Neutrophil (primary cell): ENCODE measurements around the gene CKM.

Experiments
- H3K27ac ChIP-seq: fragments of 200-600 bp; sonication (generic); 2 replicates; pipeline ENCODE4 v1.5.1; 2016; ENCODE audit warnings: mild to moderate bottlenecking, moderate library complexity
- H3K27me3 ChIP-seq: fragments of 200-600 bp; sonication (generic); 2 replicates; pipeline ENCODE4 v1.6.0; 2016; ENCODE audit warnings: mild to moderate bottlenecking
- H3K36me3 ChIP-seq: fragments of 200-600 bp; sonication (generic); 2 replicates; pipeline ENCODE4 v1.5.1; 2017
- H3K4me1 ChIP-seq, 2 experiments: fragments of 200-600 bp in 1 of 2; sonication (generic) in 1 of 2; 1 replicate in 1 of 2; 2 replicates in 1 of 2; pipeline versions ENCODE4 v1.5.1 to v1.6.1; 2013 to 2016; ENCODE audit warnings: low read depth in 1 of 2, low read length in 1 of 2, mild to moderate bottlenecking in 1 of 2, moderate library complexity in 1 of 2; ENCODE audit not compliant: control insufficient read depth in 1 of 2, insufficient read depth in 1 of 2
- H3K4me3 ChIP-seq, 2 experiments: fragments of 200-600 bp in 1 of 2; sonication (generic) in 1 of 2; 1 replicate in 1 of 2; 2 replicates in 1 of 2; pipeline ENCODE4 v1.5.1; 2013 to 2016; ENCODE audit warnings: low read depth in 1 of 2, low read length in 1 of 2, mild to moderate bottlenecking in 1 of 2, moderate library complexity in 1 of 2
- H3K9me3 ChIP-seq: fragments of 200-600 bp; sonication (generic); 2 replicates; pipeline ENCODE4 v1.5.1; 2016
- CTCF ChIP-seq: fragments of 200-600 bp; sonication (generic); IDR thresholded peaks from 2 replicates; pipeline ENCODE4 v1.5.1; 2016; ENCODE audit warnings: antibody characterized with exemption

CKM gene

DNA sequence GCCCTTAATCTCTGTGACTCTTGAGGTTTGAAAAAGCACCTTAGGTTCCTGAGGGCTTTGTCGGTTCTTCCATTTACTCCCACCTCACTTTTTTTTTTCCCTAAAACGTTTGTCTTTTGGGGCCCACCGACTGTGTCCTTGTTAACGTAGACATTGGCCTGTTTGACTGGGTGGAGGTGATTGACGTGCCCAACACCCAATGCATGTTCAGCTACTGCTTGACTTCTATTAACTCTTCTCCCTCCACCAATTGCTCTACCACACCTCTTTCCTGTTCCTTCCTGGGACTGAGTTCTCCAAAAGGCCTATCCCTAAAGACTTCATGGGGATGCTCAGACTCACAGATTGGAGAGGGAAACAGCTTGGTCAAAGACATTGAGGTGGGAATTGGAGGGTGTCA is 17.3 kb downstream of the CKM start:
- H3K4me3 ChIP-seq: no peak overlapping the region

DNA sequence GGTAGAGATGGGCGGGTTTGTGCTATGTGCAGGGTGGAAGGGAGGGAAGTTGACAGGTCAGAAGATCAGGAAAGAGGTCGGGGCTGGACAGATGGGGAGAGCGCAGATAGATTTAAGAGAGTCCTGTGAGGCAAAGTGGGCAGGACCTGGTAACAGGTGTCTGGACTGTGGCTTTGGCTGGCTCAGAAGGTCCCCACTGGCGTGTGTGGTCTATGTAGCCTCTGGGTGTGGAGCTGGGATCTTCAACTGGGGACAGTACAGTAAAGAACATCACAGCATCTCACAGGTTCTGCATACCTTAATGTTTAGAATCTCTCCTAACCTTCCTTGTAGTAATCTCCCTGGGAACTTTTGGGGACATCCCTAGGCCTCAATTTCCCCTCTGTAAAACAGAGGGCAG is 17.7 kb downstream of the CKM start:
- Histone ChIP-seq H3K4me1 (no peaks in the 10 kb centered on the region), H3K27me3 (peaks cover 28% of the 10 kb centered on the region), H3K9me3 (no peaks in the 10 kb centered on the region), H3K36me3 (peaks cover 7% of the 10 kb centered on the region), H3K27ac (no peak overlapping the region), H3K4me3 (no peak overlapping the region)
- no peak for TF ChIP-seq CTCF

More for the DNA sequence above, 17.3 kb downstream of the CKM start:
- peaks cover 28% of the 10 kb centered on the region for H3K27me3 ChIP-seq
- H3K4me1 ChIP-seq: no peaks in the 10 kb centered on the region
- no peaks in the 10 kb centered on the region for H3K9me3 ChIP-seq
- no peak overlapping the region for H3K27ac ChIP-seq
- peaks cover 7% of the 10 kb centered on the region for H3K36me3 ChIP-seq
- TF ChIP-seq CTCF: no peak

- Histone ChIP-seq H3K4me1 (peaks cover 0 to 4% of the 10 kb centered on the region in 2 experiments), H3K9me3 (no peaks in the 10 kb centered on the region), H3K27me3 (peaks cover 28% of the 10 kb centered on the region), H3K36me3 (peaks cover 13% of the 10 kb centered on the region), H3K27ac (no peak overlapping the region), H3K4me3 (no peak overlapping the region)
- TF ChIP-seq CTCF: no peak
Measured at GRCh38 chr19:45304141-45304926, 18.3 kb downstream of the CKM start.

GRCh38 chr19:45303269-45304060 is 19.2 kb downstream of the CKM start:
- H3K27me3 ChIP-seq: peaks cover 28% of the 10 kb centered on the region
- no peak for TF ChIP-seq CTCF
- H3K9me3 ChIP-seq: no peaks in the 10 kb centered on the region
- peaks cover 16% of the 10 kb centered on the region for H3K36me3 ChIP-seq
- no peak overlapping the region for H3K4me3 ChIP-seq
- peaks cover 0 to 7% of the 10 kb centered on the region in 2 experiments for H3K4me1 ChIP-seq
- no peak overlapping the region for H3K27ac ChIP-seq

DNA sequence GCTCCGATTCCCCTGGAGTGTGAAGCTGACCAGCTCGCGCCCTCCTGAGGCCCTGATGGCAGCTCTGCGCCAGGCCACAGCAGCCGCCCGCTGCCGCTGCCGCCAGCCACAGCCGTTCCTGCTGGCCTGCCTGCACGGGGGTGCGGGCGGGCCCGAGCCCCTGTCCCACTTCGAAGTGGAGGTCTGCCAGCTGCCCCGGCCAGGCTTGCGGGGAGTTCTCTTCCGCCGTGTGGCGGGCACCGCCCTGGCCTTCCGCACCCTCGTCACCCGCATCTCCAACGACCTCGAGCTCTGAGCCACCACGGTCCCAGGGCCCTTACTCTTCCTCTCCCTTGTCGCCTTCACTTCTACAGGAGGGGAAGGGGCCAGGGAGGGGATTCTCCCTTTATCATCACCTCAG is 20.3 kb downstream of the CKM start:
- Histone ChIP-seq H3K36me3 (peaks cover 27% of the 10 kb centered on the region), H3K9me3 (no peaks in the 10 kb centered on the region), H3K4me3 (no peak overlapping the region), H3K4me1 (peaks cover 0 to 7% of the 10 kb centered on the region in 2 experiments), H3K27ac (no peak overlapping the region), H3K27me3 (peaks cover 28% of the 10 kb centered on the region)
- TF ChIP-seq CTCF: no peak
